Neural progenitor cell (in vitro differentiated cells): ENCODE measurements around the gene CDH11. TPM values are rescaled to one million over a fixed set of nuclear protein-coding genes. Genes with fewer than 3 reads are reported as not detected.

Experiments used
- DNase-seq: peaks from one replicate; pipeline ENCODE4 v3.0.0-alpha.2; 2016; ENCODE audit warnings: low spot score
- H2AFZ ChIP-seq: fragments of 200-600 bp; sonication (generic); replicated peaks from 2 replicates; pipeline ENCODE4 v1.6.1; 2016; ENCODE audit warnings: antibody characterized with exemption
- H3F3A ChIP-seq: fragments of 200-600 bp; sonication (generic); 2 replicates; pipeline ENCODE4 v1.6.1; 2016; ENCODE audit warnings: antibody characterized with exemption, low read depth
- H3K27ac ChIP-seq: fragments of 200-600 bp; sonication (generic); 2 replicates; pipeline ENCODE4 v1.5.1; 2016; ENCODE audit warnings: mild to moderate bottlenecking
- H3K27me3 ChIP-seq: fragments of 200-600 bp; sonication (generic); 2 replicates; pipeline ENCODE4 v1.6.1; 2016; ENCODE audit warnings: mild to moderate bottlenecking, moderate library complexity
- H3K36me3 ChIP-seq: fragments of 200-600 bp; sonication (generic); 2 replicates; pipeline ENCODE4 v1.5.1; 2016
- H3K4me1 ChIP-seq: fragments of 200-600 bp; sonication (generic); 2 replicates; pipeline ENCODE4 v1.6.1; 2016; ENCODE audit warnings: mixed run types
- H3K4me2 ChIP-seq: fragments of 200-600 bp; sonication (generic); 2 replicates; pipeline ENCODE4 v1.6.1; 2016
- H3K4me3 ChIP-seq: fragments of 200-600 bp; sonication (generic); 2 replicates; pipeline ENCODE4 v1.5.1; 2016
- H3K79me2 ChIP-seq: fragments of 200-600 bp; sonication (generic); 2 replicates; pipeline ENCODE4 v1.6.1; 2016; ENCODE audit warnings: low read depth
- H3K9ac ChIP-seq: fragments of 200-600 bp; sonication (generic); 2 replicates; pipeline ENCODE4 v1.6.1; 2016
- H3K9me3 ChIP-seq: fragments of 200-600 bp; sonication (generic); 2 replicates; pipeline ENCODE4 v1.5.1; 2016; ENCODE audit warnings: low read depth
- H4K20me1 ChIP-seq: fragments of 200-600 bp; sonication (generic); 2 replicates; pipeline ENCODE4 v1.6.1; 2016; ENCODE audit warnings: low read depth
- H3K27ac Mint-ChIP-seq: 3 replicates; pipeline ENCODE4 v1.8.0; 2021; ENCODE audit warnings: mixed read lengths
- H3K27me3 Mint-ChIP-seq: 2 replicates; pipeline ENCODE4 v1.8.0; 2022; ENCODE audit warnings: low read depth, mild to moderate bottlenecking, inconsistent platforms, moderate library complexity, mixed read lengths; ENCODE audit not compliant: insufficient read depth
- H3K36me3 Mint-ChIP-seq: 3 replicates; pipeline ENCODE4 v1.8.0; 2021; ENCODE audit warnings: mixed read lengths
- H3K4me1 Mint-ChIP-seq: 3 replicates; pipeline ENCODE4 v1.8.0; 2021; ENCODE audit warnings: mixed read lengths
- H3K4me3 Mint-ChIP-seq: 3 replicates; pipeline ENCODE4 v1.8.0; 2021; ENCODE audit warnings: mild to moderate bottlenecking, moderate library complexity, mixed read lengths
- H3K9me3 Mint-ChIP-seq: 3 replicates; pipeline ENCODE4 v1.8.0; 2020; ENCODE audit warnings: mixed read lengths
- EZH2 ChIP-seq: fragments of 200-600 bp; sonication (generic); IDR thresholded peaks from 2 replicates; pipeline ENCODE4 v1.6.1; 2017; ENCODE audit warnings: antibody characterized with exemption, mild to moderate bottlenecking, moderate library complexity
- EZH2phosphoT487 ChIP-seq: fragments of 200-600 bp; sonication (generic); IDR thresholded peaks from 2 replicates; pipeline ENCODE4 v1.6.1; 2017; ENCODE audit warnings: antibody characterized with exemption
- total RNA-seq: library from RNA; depleted of rRNA; stranded (reverse); fragments of >200 nt; gene quantifications from 2 replicates; pipeline ENCODE4 v1.2.3, GENCODE V29; 2015; ENCODE audit warnings: low replicate concordance
- TF ChIP-seq, protein P1 (sequence below): fragments of 200-600 bp; sonication (generic); IDR thresholded peaks from 2 replicates; pipeline ENCODE4 v1.5.1; 2017; ENCODE audit warnings: antibody characterized with exemption, mild to moderate bottlenecking

Gene CDH11
- total RNA-seq, 1 donor from 2014 or later = 98.5 TPM

DNA sequence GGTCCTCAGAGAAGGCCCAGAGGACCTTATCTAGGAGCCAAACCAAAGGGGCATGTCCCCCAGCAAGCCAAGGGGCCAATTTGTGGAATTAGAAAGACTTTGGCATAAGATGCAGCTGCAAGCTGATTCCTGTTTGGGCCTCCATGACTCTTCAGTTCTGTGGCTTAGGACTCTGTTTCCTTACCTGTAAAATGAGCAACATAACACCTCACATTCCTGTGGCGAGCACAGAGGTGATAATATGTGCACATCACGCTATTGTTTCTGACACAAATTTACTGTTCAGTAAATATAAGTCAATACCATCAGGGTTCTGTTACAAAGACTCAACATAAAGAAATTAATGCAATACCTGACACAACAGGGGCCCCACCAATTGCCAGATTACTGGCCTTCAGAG, 57.7 kb downstream of the CDH11 start:
- peaks cover 28% of the 10 kb centered on the region for H3K4me1 ChIP-seq
- no peak overlapping the region for H2AFZ ChIP-seq
- Mint-ChIP-seq H3K27me3 (no peaks in the 10 kb centered on the region), H3K36me3 (no peaks in the 10 kb centered on the region), H3K4me3 (no peak overlapping the region), H3K27ac (no peak overlapping the region), H3K9me3 (no peaks in the 10 kb centered on the region), H3K4me1 (peaks cover 14% of the 10 kb centered on the region)
- H3K27me3 ChIP-seq = no peaks in the 10 kb centered on the region
- H3K9me3 ChIP-seq = no peaks in the 10 kb centered on the region
- no peak for DNase-seq
- no peak overlapping the region for H3K4me2 ChIP-seq
- H3K9ac ChIP-seq = no peak overlapping the region
- H3K4me3 ChIP-seq = no peak overlapping the region
- no peak overlapping the region for H3K27ac ChIP-seq
- H3K79me2 ChIP-seq = peaks cover 34% of the 10 kb centered on the region
- H4K20me1 ChIP-seq = peaks cover 75% of the 10 kb centered on the region
- no peaks in the 10 kb centered on the region for H3K36me3 ChIP-seq
- peaks cover 7% of the 10 kb centered on the region for H3F3A ChIP-seq
- TF ChIP-seq, protein P1, sequence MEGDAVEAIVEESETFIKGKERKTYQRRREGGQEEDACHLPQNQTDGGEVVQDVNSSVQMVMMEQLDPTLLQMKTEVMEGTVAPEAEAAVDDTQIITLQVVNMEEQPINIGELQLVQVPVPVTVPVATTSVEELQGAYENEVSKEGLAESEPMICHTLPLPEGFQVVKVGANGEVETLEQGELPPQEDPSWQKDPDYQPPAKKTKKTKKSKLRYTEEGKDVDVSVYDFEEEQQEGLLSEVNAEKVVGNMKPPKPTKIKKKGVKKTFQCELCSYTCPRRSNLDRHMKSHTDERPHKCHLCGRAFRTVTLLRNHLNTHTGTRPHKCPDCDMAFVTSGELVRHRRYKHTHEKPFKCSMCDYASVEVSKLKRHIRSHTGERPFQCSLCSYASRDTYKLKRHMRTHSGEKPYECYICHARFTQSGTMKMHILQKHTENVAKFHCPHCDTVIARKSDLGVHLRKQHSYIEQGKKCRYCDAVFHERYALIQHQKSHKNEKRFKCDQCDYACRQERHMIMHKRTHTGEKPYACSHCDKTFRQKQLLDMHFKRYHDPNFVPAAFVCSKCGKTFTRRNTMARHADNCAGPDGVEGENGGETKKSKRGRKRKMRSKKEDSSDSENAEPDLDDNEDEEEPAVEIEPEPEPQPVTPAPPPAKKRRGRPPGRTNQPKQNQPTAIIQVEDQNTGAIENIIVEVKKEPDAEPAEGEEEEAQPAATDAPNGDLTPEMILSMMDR = no peak
- no peak for TF ChIP-seq EZH2

DNA sequence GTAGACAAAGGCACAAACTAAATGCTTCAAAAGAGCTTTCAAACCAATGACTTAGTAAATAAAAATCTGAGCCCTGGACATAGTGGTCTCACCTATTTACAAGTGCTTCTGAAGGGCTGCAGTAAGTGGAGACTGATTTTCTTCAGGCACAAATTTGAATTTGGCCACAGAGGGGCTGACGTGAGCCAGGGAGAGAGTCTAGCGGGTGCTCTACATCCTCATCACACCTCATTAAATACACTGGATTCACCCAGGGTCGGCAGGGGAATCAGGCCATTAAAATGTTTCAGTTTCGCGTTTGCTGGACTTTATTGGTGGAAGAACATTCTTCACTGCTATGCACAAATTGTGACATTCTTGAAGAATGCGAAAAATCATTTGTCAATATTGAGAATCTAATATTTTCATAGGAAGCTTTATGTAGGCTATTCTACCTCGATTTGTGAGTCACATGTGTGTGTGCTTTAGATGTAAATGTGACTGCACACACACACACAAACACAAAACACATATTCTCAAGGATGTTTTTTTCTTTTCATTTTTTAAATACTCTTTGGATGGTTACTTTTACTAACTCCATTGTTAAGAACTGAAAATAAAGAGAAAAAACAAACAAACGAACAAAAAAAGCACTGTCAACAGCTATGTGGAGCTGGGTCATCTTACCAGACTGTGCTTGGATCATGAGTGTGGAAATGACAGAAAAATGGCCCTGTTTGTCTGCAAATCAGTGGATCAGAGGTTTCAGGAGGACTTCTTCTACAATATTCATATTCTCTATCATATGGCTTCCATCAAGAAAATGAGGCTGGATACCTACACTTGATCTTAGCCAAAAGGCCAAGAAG, 58.9 kb downstream of the CDH11 start:
- no peaks in the 10 kb centered on the region for H3K36me3 Mint-ChIP-seq
- Histone ChIP-seq H3F3A (peaks cover 9% of the 10 kb centered on the region), H3K79me2 (peaks cover 46% of the 10 kb centered on the region), H3K4me2 (no peak overlapping the region), H3K4me3 (no peak overlapping the region), H3K9me3 (no peaks in the 10 kb centered on the region), H3K27ac (no peak overlapping the region), H2AFZ (no peak overlapping the region), H3K27me3 (no peaks in the 10 kb centered on the region), H3K9ac (no peak overlapping the region), H3K4me1 (peaks cover 28% of the 10 kb centered on the region), H3K36me3 (no peaks in the 10 kb centered on the region), H4K20me1 (peaks cover 78% of the 10 kb centered on the region)
- no peak overlapping the region for H3K27ac Mint-ChIP-seq
- DNase-seq = no peak
- peaks cover 8% of the 10 kb centered on the region for H3K4me1 Mint-ChIP-seq
- H3K4me3 Mint-ChIP-seq = no peak overlapping the region
- peaks cover 2% of the 10 kb centered on the region for H3K27me3 Mint-ChIP-seq
- TF ChIP-seq, protein P1 = no peak
- TF ChIP-seq EZH2phosphoT487 (no peak), EZH2 (no peak)
- no peaks in the 10 kb centered on the region for H3K9me3 Mint-ChIP-seq

DNA sequence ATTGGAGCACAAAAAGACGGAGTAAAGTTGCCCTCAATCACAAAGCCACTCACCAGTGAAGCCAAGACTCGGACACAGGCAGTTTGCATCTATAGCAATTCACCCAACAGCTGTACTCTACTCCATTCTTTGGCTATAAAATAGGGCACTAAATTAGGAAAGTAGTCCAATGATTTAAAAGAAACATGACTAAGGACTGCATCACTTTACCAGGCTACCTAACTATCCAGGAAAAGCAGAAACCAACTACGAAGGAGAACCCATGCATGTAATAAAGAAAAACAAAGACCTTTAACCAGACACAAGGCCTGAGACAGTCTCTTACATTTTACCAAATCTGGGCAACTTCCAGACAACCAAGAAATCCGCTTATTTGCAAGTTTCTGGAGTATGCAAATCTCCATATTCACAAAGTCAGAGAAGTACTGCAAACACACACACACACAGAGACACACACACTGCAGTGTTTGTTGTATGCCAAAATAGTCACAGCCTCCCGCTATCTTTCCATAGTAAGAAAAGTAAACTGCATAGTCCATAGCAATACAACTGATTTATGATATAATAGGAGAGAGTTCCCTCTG, 59.8 kb downstream of the CDH11 start:
- Histone ChIP-seq H3K9me3 (no peaks in the 10 kb centered on the region), H3K4me1 (peaks cover 30% of the 10 kb centered on the region), H3K4me3 (no peak overlapping the region), H3K79me2 (peaks cover 49% of the 10 kb centered on the region), H3K36me3 (no peaks in the 10 kb centered on the region), H3K27me3 (no peaks in the 10 kb centered on the region), H3K27ac (no peak overlapping the region), H3K4me2 (no peak overlapping the region), H2AFZ (no peak overlapping the region), H3F3A (peaks cover 9% of the 10 kb centered on the region), H4K20me1 (peaks cover 81% of the 10 kb centered on the region), H3K9ac (no peak overlapping the region)
- H3K4me3 Mint-ChIP-seq = no peak overlapping the region
- H3K4me1 Mint-ChIP-seq = peaks cover 12% of the 10 kb centered on the region
- no peak for TF ChIP-seq EZH2
- no peak for TF ChIP-seq EZH2phosphoT487
- TF ChIP-seq, protein P1 = no peak
- DNase-seq = no peak
- H3K9me3 Mint-ChIP-seq = no peaks in the 10 kb centered on the region
- peaks cover 3% of the 10 kb centered on the region for H3K36me3 Mint-ChIP-seq
- H3K27me3 Mint-ChIP-seq = peaks cover 2% of the 10 kb centered on the region
- H3K27ac Mint-ChIP-seq = no peak overlapping the region
